ENCODE measurements around the gene CACHD1.
"Not testable (repeated sequence)": the region's sequence is repeated elsewhere in the genome, so short reads cannot be mapped to it uniquely, and the experiment has no call there.

The CACHD1 gene

DNA sequence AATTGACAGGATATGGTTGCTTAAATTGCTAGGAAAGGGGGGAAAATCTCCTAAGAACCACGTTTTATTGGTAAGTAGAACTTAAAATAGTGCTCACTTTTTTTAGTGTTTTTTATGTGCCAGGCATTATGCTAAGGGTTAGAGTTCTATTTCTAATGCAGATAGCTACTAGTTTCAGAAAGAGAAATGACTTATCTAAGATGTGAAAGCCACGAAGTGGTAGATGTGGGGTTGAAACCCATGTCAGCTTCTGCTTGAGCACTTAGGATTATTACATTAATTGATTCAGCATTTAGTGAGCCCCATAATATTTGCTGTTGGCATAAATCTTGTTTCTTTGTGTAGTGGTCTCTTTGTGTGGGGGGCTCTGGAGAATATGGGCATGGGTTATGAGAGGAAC, 24.7 kb downstream of the CACHD1 start:
- DNase-seq (ENCODE audit: insufficient read length, low spot score) (no peak), FAIRE-seq (no peak)

DNA sequence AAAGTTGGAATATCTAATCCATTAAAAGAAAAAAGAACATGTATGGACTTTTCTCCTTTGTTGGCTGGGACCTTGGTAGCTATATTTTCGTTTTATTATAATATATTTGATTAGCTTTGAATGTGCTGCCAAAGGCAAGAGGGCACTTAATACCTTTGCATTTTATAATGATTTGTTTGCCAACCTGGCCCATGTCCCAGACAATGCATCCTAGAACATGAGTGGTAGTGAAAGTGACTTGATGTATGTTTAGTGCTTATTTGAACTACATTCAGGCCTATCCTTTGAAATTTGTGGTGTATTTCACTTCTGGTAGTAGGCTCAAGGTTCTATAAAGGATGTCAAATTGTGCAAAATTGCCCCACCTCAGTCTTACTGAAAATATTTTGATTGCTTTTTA, 25.9 kb downstream of the CACHD1 start:
- no peak for FAIRE-seq
- no peak for DNase-seq (ENCODE audit: insufficient read length, low spot score)

DNA sequence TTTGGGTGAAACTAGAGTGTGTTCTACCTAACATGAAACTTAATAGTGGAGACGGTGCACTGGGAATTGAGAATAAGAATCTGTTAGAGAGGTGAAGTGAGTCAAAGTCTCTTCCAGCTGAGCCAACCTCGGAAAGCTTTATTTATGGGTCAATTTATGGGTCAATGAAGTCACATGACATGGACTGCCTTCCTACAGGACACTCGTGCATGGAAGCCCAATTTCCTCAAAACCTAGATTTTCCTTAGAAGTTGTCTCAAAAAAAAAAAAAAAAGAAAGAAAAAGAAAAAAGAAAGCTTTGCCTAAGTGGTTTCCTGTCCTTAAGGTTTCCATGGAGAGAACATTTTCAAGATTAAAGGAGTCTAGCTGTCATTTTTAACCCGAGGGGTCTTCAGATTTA, 26.7 kb downstream of the CACHD1 start:
- no peak for DNase-seq (ENCODE audit: insufficient read length, low spot score)
- FAIRE-seq, result no peak

DNA sequence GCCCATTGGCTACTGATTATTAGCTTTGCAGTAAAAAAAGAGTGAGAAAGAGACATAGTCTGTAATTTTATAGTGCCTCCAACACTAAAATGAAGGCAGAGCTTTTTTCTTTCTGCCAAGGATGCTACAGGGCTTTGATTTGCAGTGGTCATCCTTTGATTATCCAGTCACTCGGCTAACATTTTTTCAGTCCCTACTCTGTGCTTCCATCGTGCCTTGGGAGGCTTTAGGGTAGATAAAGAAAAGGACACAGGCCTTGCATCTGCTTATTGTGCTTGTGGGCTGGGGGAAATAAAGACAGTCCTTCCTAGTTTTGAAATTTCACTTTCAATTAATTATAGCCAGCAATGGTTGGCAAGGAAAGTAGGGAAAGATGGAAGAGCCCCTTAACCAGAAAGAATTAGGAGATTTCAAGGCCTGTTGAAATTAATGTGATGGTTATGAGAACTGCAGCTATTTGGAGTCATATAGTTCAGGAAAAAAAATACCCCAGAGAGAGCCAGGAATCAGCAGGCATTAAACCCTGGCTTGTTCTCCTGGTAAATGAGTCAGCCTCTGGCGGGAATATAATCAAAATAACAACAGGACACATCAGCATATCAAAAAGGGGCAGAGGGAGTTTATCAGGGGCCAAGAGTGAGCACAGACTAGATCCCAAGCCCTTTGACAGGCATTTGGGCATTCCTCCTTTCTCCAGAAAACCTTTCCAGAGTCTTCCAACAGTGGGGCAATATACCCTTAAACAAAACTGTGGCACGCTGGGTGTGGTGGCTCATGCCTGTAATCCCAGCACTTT, 27.4 kb downstream of the CACHD1 start:
- DNase-seq (ENCODE audit: insufficient read length, low spot score), result no peak
- no peak for FAIRE-seq

DNA sequence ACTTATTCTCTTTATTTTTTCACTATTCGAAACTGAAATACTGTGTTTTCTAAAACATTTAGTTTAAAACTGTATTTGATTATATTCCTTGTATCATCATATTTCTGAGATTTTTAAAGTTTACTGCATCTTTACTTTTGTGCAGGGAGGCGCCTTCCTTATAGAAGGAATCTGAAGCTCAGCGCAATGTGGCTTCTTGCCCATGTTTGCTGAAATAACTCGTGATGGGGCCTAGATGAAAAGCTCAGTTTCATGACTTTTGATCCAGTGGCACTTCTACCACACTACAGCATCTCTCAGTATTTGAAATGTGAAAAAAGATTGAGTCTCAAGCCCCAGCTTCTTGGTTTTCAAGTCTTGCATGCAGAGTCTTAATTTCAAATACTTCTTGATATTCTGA, 28.4 kb downstream of the CACHD1 start:
- DNase-seq (ENCODE audit: insufficient read length, low spot score) (no peak), FAIRE-seq (no peak)

- no peak for FAIRE-seq
- no peak for DNase-seq (ENCODE audit: insufficient read length, low spot score)
Measured at GRCh38 chr1:64499011-64499410, 29.1 kb downstream of the CACHD1 start.

DNA sequence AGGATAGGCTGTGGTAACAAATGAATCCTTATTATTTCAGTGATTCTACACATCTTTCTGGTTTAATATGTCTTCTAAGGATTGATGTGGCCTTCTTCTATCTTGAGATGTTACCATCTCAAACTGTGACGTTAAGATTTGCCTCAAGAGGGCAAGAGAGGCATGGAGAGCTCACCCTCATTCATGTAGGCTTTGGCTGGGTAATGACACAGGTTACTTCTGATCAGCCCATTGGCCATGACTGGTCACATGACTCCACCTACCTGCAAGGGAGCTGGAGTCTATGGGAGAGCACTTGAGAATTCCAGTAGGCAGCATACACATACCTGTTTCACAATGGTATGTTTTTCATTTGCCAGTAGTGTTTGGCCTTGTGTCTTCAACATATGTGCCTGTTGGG, 30.0 kb downstream of the CACHD1 start:
- no peak for DNase-seq (ENCODE audit: insufficient read length, low spot score)
- no peak for FAIRE-seq

DNA sequence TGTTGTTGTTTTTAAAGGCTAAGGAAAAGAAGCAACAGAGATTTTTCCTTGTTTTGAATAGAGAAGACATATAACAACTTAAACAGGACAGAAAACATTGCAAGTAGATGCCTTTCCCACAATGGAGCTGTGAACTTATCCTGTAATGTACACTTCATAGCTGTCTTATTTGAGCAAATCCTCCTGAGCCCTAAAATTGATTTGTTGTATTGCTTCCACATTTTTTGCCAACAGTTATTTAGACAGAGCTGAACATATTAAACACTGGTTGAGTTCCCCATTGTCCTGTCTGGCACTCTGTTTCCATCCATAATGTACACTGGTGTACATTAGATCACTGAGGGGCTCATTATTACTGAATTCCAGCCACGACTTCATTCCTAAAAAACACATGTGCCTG, 32.2 kb downstream of the CACHD1 start:
- no peak for FAIRE-seq
- no peak for DNase-seq (ENCODE audit: insufficient read length, low spot score)

DNA sequence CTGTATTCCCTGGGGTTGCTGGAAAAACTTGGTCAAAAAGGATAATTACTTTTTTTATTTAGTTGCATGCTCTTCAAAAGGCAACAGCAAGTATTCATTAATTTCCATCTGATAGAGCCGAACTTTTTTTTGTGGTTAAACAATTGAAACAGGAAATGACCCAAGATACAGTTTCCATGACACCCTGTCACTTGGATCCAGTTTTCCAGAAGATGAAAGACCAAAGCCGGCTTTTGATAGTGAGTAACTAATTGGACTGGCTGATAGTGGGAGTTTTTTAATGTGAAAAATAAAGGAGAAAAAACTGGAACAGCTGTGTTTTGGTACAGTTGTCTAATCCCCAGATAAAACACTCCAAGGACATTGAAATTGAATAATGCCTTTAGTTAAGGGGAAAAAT, 33.0 kb downstream of the CACHD1 start:
- DNase-seq (ENCODE audit: insufficient read length, low spot score) (no peak), FAIRE-seq (no peak)

- DNase-seq (ENCODE audit: insufficient read length, low spot score), result no peak
- no peak for FAIRE-seq
Measured at GRCh38 chr1:64505232-64505943, 35.5 kb downstream of the CACHD1 start.

DNA sequence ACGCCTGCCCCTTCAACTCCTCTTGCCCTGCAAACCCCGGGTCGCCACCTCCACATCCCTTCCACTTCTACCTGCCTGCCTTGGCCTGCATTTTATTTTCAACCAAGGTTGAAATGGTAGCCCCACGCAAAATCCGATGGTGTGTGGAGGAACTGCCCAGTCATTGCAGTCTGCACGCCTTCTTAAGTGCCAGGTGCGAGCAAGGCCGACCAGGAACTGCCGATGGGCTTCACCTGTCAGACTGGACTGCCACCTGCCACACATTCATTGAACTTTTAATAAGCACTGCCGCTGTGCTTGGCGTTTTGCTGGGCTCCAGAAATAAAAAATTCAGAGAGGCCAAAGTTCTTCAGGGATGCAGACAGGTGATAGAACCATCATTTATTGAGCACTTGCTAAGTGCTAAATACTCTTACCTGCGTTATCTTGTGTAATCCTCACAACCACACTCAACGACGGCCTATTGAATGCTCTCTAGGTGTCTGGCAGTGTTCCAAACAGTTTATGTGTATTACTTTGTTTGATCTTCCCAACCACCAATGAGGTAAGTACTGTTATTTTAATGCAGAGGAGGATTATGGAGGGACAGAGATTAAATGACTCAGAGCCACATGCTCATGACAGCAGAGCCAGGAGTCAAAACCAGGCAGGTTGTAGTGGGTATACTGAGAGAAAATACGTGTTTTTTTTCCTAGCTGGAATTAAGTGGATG, 36.2 kb downstream of the CACHD1 start:
- DNase-seq (ENCODE audit: insufficient read length, low spot score) (no peak), FAIRE-seq (no peak)

GRCh38 chr1:64508629-64509028, 38.7 kb downstream of the CACHD1 start:
- FAIRE-seq, result no peak
- no peak for DNase-seq (ENCODE audit: insufficient read length, low spot score)

DNA sequence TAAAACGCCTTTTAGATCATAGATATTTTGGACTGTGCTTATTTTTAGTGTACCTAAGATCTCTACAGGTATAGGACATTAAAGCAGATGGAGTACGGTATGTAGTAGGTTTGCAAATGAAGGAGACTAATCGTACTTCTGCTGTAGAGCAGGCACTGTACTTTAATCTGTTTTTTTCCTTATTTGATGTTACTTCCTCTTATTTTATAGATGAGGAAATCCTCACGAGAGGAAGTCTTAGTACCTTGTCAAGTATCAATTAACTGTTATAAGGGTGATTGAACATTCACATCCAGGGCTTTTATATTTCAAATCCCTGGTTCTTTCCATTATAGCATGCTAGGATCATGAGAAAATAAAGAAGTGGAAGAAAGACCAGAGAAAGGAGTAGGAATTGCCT, 41.1 kb downstream of the CACHD1 start:
- DNase-seq (ENCODE audit: insufficient read length, low spot score), result no peak
- FAIRE-seq, result no peak

DNA sequence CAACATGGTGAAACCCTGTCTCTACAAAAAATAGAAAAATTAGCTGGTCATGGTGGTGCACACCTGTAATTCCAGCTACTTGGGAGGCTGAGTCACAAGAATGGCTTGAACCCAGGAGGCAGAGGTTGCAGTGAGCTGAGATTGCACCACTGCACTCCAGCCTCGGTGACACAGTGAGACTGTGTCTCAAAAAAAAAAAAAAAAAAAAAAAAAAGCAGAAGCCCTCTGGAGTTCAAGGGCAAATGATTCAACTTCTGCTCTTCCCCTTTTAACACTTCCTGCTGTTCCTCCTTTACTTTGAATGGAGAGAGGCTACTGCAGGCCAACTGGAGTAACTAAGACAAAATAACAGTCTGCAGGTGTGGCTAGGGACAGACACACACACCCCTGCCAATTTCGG, 42.3 kb downstream of the CACHD1 start:
- DNase-seq (ENCODE audit: insufficient read length, low spot score); FAIRE-seq: not testable (repeated sequence)

DNA sequence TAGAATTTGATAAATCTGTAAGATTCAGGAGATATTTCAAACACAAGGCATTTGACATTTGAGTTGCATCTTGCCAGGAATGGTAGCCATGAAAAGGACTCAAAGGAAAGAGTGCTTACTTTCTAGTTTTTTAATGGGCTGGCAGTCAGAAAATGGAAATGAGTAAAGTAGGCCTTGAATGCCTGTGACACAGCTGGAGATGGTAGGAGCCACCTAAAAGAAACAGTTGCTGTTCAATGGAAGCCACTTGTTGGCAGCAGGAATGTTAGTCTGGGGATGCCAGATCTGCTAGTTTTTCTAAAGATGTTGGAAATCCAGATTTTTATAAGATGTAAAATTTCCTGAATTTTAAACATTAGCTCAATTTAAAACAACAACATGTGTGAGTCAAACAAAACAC, 43.6 kb downstream of the CACHD1 start:
- DNase-seq (ENCODE audit: insufficient read length, low spot score), result no peak
- no peak for FAIRE-seq

GRCh38 chr1:64514197-64514765, 44.4 kb downstream of the CACHD1 start:
- FAIRE-seq (peak; percentile 16), DNase-seq (ENCODE audit: insufficient read length, low spot score) (peak; percentile 19)

DNA sequence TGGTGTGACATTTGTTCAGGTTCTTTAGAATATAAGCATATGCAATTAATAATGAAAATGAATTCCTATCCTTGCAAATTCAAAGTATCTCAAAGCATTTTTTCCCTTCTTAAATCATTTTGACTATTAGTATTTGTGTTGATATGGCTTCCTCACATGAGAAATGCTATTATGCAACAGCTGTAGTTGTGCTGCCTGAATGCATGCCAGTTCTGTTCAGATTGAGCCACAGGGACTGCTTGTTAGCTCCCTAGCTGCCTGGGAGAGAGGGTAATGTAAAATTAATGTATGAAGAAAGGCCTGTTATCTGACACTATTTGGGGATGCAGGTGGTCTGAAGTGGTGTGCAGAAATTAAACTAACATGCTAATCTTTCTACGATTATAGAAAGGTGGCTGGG, 45.5 kb downstream of the CACHD1 start:
- DNase-seq (ENCODE audit: insufficient read length, low spot score) (no peak), FAIRE-seq (no peak)

- FAIRE-seq, result no peak
- DNase-seq (ENCODE audit: insufficient read length, low spot score), result no peak
Measured at GRCh38 chr1:64516301-64516700, 46.4 kb downstream of the CACHD1 start.

- DNase-seq (ENCODE audit: insufficient read length, low spot score), result no peak
- no peak for FAIRE-seq
Measured at GRCh38 chr1:64516803-64517568, 47.1 kb downstream of the CACHD1 start.

GRCh38 chr1:64517640-64518039, 47.7 kb downstream of the CACHD1 start:
- FAIRE-seq (no peak), DNase-seq (ENCODE audit: insufficient read length, low spot score) (no peak)
